T-cell (primary cell): ENCODE results near the gene ADAP1. TPM values are rescaled to one million over a fixed set of nuclear protein-coding genes. Genes with fewer than 3 reads are reported as not detected.

Experiments
- ATAC-seq, 4 experiments: fragments of 200-7000 bp in 3 of 4; fragments of 150-1000 bp in 1 of 4; cut with Tn5 transposase; replicated peaks in 1 of 4; 1 replicate in 3 of 4; 2 replicates in 1 of 4; pipeline ENCODE4 v1.10.0; 2021; ENCODE audit warnings: moderate library complexity in 3 of 4, mild to moderate bottlenecking in 2 of 4, moderate number of reproducible peaks in 1 of 4
- CTCF ChIA-PET, 2 donors: fragments of 300-600 bp; sonication (Branson Sonifier 250); formaldehyde crosslinking; loops; one replicate each; lab custom pipeline; 2022; ENCODE audit warnings: antibody characterized with exemption in 2 of 2; lab: Charles Lee
- POLR2A ChIA-PET, 2 donors: fragments of 300-600 bp; sonication (Branson Sonifier 250); formaldehyde crosslinking; loops; one replicate each; lab custom pipeline; 2022; ENCODE audit warnings: antibody characterized with exemption in 2 of 2; lab: Charles Lee
- DNase-seq, 35 experiments: peaks; one replicate each; pipeline versions ENCODE4 v3.0.0 to v3.0.0-alpha.2; 2013 to 2023
- H3K27ac ChIP-seq: one replicate; pipeline ENCODE4 v1.5.1; 2013; ENCODE audit warnings: low read length
- H3K27me3 ChIP-seq, 2 experiments: replicated peaks in 1 of 2; 1 replicate in 1 of 2; 2 replicates in 1 of 2; pipeline versions ENCODE4 v1.6.1 to v1.7.0; 2013; ENCODE audit warnings: low read length in 1 of 2, mixed read lengths in 1 of 2; ENCODE audit not compliant: control insufficient read depth in 2 of 2, insufficient read depth in 2 of 2; ENCODE audit errors: extremely low read depth in 1 of 2
- H3K36me3 ChIP-seq, 2 donors: 1 replicate in 1 of 2; 2 replicates in 1 of 2; pipeline versions ENCODE4 v1.6.1 to v1.7.0; 2013; ENCODE audit warnings: low read length in 1 of 2; ENCODE audit not compliant: control insufficient read depth in 2 of 2, insufficient read depth in 1 of 2; ENCODE audit errors: extremely low read depth in 1 of 2
- H3K4me1 ChIP-seq, 2 experiments: 1 replicate in 1 of 2; 2 replicates in 1 of 2; pipeline versions ENCODE4 v1.6.1 to v1.7.0; 2013; ENCODE audit warnings: low read length in 2 of 2, mixed read lengths in 1 of 2; ENCODE audit not compliant: insufficient read depth in 2 of 2, control insufficient read depth in 1 of 2; ENCODE audit errors: extremely low read depth in 1 of 2
- H3K4me3 ChIP-seq, 2 donors: 1 replicate in 1 of 2; 2 replicates in 1 of 2; pipeline versions ENCODE4 v1.5.1 to v1.7.0; 2013; ENCODE audit warnings: mild to moderate bottlenecking in 2 of 2, low read length in 1 of 2, moderate library complexity in 1 of 2; ENCODE audit not compliant: control insufficient read depth in 1 of 2; ENCODE audit errors: extremely low read depth in 1 of 2
- H3K9me3 ChIP-seq: 2 replicates; pipeline ENCODE4 v1.7.0; 2013
- H3K27ac Mint-ChIP-seq, 2 donors: one replicate each; pipeline ENCODE4 v1.8.0; 2020 to 2021; ENCODE audit warnings: mild to moderate bottlenecking in 2 of 2, mixed read lengths in 2 of 2
- H3K27me3 Mint-ChIP-seq, 2 donors: one replicate each; pipeline ENCODE4 v1.8.0; 2021 to 2022; ENCODE audit warnings: mixed read lengths in 2 of 2
- H3K36me3 Mint-ChIP-seq: one replicate; pipeline ENCODE4 v1.8.0; 2021; ENCODE audit warnings: mixed read lengths
- H3K4me1 Mint-ChIP-seq, 3 donors: one replicate each; pipeline ENCODE4 v1.8.0; 2020 to 2022; ENCODE audit warnings: mixed read lengths in 3 of 3, mild to moderate bottlenecking in 1 of 3
- H3K4me3 Mint-ChIP-seq, 3 donors: one replicate each; pipeline ENCODE4 v1.8.0; 2020 to 2022; ENCODE audit warnings: mild to moderate bottlenecking in 3 of 3, mixed read lengths in 3 of 3, moderate library complexity in 3 of 3
- H3K9me3 Mint-ChIP-seq, 3 donors: one replicate each; pipeline ENCODE4 v1.8.0; 2020 to 2022; ENCODE audit warnings: mixed read lengths in 3 of 3
- WGBS: methylation state at CpG from one replicate; pipeline ENCODE4 v1.1.5; 2013; ENCODE audit warnings: missing lambda C conversion rate; ENCODE audit not compliant: insufficient coverage; 5-methylcytosine and 5-hydroxymethylcytosine counted together
- total RNA-seq, 35 experiments: library from RNA in 6 of 35; stranded (reverse) in 6 of 35; fragments of 120-200 nt in 1 of 35; gene quantifications; one replicate each; pipeline versions ENCODE4 v1.2.1 to v1.2.4 and lab custom pipeline; 2013 to 2026

Gene ADAP1
- total RNA-seq, 5 donors from 2014 or later (not counting 1 experiment from before 2014, with no cell fraction given), result 10.6 to 26.9 (median 23.5) TPM

DNA sequence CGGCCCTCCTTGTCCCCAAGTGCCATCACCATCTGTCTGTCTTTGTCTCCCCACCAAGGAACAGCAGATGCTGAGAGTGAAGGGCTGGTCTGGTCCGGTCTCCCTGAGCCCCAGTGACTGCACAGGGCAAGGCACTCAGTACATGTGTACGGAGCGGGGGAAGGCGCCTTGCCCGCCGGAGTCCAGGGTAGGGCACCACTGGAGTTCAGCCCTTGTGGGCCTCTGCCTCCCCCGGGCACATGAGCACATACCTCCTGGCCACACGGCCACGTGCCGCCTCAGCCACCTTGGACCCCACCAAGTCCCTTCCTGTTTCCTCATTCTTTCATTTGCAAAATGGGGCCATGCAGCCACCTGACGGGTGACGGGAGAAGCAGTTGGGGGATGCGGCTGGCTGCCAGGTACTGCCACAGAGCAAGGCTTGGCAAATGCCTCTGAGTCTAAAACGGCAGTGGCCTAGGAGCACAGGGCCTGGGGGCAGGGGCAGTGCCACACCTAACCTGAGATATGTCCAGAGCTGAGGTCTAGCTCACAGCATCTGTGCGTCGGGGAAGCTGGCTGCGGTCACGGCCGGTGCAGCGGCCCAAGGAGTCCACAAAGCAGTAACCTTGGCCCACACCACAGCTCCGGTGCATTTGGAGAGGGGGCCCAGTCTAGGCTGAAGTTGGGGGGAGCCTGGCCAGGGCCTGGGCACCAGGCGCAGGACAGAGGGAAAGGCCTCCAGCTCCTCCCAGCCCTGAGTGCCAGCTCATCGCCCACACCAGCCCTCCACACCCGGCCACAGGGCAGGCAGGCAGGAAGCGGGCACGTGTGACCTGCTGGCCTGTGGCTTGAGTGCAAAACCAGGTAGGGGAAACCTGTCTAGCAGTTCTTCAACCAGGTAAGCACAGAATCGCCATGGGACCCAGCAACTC lies 5.2 kb downstream of the ADAP1 start:
- H3K27me3 Mint-ChIP-seq, result peaks cover 0 to 3% of the 10 kb centered on the region in 2 donors
- Histone ChIP-seq H3K27me3 (peaks cover 0 to 19% of the 10 kb centered on the region in 2 experiments), H3K4me1 (peaks cover 0 to 29% of the 10 kb centered on the region in 2 experiments), H3K36me3 (no peaks in the 10 kb centered on the region), H3K27ac (no peak overlapping the region), H3K9me3 (no peaks in the 10 kb centered on the region), H3K4me3 (no peak overlapping the region)
- ChIA-PET POLR2A (no interaction called here), CTCF (no interaction called here)
- H3K36me3 Mint-ChIP-seq, result no peaks in the 10 kb centered on the region
- no peak overlapping the region for H3K4me3 Mint-ChIP-seq
- peaks cover 0 to 4% (median 0%) of the 10 kb centered on the region in 3 donors for H3K4me1 Mint-ChIP-seq
- no peak overlapping the region for H3K27ac Mint-ChIP-seq
- H3K9me3 Mint-ChIP-seq, result no peaks in the 10 kb centered on the region
- 87% methylated on average over 24 of the region's 28 CpGs for WGBS
- ATAC-seq, result no peak
- no peak for DNase-seq

DNA sequence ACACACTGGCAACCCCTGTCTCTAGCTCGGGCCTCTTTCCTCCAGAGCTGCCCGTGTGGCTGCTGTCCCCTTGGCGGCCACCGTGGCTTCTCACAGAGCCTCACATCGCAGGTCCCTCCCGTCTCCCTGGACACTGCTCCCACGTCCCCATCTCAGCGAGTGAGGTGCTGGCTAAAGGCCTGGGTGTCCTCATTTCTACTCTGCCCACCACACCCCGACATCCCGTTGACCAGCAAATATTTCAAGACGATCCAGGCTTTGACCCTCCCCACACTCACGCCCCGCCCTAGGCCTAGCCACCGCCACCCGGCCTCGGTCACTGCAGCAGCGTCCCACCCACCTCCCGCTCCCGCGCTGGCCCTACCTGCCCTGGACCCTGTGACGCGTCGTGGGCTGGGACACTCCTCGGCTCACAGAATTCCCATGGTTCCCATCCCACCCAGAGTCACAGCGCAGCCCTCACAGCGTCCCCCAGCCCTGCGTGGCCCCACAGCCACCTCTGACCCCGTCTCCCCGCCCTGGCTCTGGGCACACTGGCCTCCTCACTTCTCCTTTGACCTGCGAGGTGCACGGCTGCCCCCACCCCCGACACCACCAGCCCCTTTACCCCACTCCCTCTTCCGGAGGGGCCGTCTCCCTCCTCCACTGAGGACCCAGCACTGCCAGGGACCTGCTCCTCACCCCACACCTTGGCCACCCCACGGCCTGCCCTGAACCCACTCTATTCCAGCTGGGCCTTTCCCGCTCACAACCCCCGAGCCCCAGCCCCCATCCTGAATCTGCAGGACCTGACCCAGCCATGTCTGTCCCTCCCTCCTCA lies 6.9 kb downstream of the ADAP1 start:
- H3K27me3 Mint-ChIP-seq, result peaks cover 0 to 3% of the 10 kb centered on the region in 2 donors
- H3K4me3 Mint-ChIP-seq, result no peak overlapping the region
- no peaks in the 10 kb centered on the region for H3K9me3 Mint-ChIP-seq
- H3K27me3 ChIP-seq, result peaks cover 0 to 9% of the 10 kb centered on the region in 2 experiments
- H3K4me3 ChIP-seq, result no peak overlapping the region
- H3K36me3 Mint-ChIP-seq, result no peaks in the 10 kb centered on the region
- WGBS, result 92% methylated on average over 33 of the region's 37 CpGs
- peaks cover 0 to 4% (median 0%) of the 10 kb centered on the region in 3 donors for H3K4me1 Mint-ChIP-seq
- H3K36me3 ChIP-seq, result no peaks in the 10 kb centered on the region
- ChIA-PET POLR2A (interaction anchor here in 1 of 2 donors (0.6 kb wide), 1 partner anchor 25 kb away, joined by 3 read pairs; no protein-coding TSS in a partner anchor), CTCF (no interaction called here)
- ATAC-seq (no peak), DNase-seq (no peak)
- no peak overlapping the region for H3K27ac ChIP-seq
- peaks cover 0 to 16% of the 10 kb centered on the region in 2 experiments for H3K4me1 ChIP-seq
- no peak overlapping the region for H3K27ac Mint-ChIP-seq
- no peaks in the 10 kb centered on the region for H3K9me3 ChIP-seq

DNA sequence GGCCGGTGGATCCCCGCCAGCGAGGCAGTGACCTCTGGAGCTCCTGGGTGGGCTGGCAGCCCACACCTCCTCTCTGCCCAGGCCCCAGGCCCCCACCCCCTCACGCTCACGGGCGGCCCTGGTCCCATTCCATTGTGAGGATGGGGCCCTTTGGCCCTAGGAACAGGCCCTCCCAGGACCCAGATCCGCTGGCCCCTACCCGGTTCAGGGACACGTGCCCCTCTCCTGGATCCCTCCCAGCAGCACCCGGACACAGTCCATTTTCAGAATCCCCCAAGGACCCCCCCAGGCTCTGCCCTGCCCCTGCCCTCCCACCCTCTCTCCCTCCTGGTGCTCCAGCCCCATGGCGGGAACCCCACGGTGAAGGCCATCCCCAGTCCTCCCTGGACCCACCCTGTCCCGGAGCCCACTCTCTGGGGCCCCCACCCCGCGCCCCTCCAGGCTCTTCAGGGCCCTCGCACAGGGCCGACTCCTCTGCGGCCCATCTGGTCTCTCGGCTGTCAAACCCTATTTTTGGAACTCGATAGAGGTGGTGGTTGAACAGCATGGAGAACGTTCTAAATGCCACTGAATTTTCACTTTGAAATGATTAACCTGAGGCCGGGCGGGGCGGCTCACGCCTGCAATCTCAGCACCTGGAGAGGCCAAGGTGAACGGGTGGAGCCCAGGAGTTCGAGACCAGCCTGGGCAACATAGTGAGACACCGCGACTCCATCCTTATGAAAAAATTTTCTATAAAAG lies 8.1 kb downstream of the ADAP1 start:
- Histone ChIP-seq H3K4me1 (peaks cover 0 to 10% of the 10 kb centered on the region in 2 experiments), H3K9me3 (no peaks in the 10 kb centered on the region), H3K4me3 (no peak overlapping the region), H3K27ac (no peak overlapping the region), H3K36me3 (no peaks in the 10 kb centered on the region), H3K27me3 (peaks cover 0 to 2% of the 10 kb centered on the region in 2 experiments)
- H3K27ac Mint-ChIP-seq, result no peak overlapping the region
- DNase-seq, result no peak
- ChIA-PET POLR2A (no interaction called here), CTCF (no interaction called here)
- 95% methylated on average over 15 of the region's 29 CpGs for WGBS
- no peaks in the 10 kb centered on the region for H3K27me3 Mint-ChIP-seq
- H3K4me3 Mint-ChIP-seq, result no peak overlapping the region
- peaks cover 0 to 5% (median 2%) of the 10 kb centered on the region in 3 donors for H3K4me1 Mint-ChIP-seq
- H3K9me3 Mint-ChIP-seq, result no peaks in the 10 kb centered on the region
- no peak for ATAC-seq
- H3K36me3 Mint-ChIP-seq, result no peaks in the 10 kb centered on the region

DNA sequence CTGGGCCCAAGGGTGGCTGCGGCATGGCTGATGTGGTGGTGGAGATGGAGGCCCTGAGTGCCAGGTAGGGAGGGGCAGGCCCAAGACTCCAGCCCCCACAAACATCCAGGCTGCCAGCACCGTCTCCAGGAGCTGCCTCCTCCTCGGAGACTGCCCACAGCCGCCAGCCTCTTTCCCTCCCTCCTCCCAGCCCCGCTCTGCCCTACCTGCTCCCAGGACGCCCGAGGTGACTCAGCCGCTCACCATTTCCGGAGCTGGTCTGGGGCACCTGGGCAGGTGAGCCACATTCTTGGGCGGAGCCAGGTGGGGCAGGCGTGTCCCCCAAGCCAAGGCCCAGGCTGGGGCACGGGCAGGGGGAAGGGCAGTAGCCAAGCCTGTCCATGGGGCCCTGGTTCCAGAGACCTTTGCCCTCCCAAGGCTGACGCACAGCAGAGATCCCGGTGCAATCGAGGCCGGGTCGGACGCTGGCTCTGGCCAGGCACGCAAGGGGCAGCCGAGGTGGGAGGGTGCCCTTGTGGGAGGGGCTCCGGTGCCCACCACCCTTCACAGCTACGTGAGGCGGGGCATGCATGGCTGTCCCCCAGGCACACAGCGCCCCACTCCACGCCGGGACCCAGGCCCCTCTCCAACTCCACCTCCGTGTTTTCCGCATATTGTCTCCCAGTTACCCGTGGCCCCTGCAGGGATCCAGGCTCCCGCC lies 8.8 kb downstream of the ADAP1 start:
- Mint-ChIP-seq H3K27me3 (no peaks in the 10 kb centered on the region), H3K9me3 (peaks cover 0 to 3% (median 0%) of the 10 kb centered on the region in 3 donors), H3K4me3 (no peak overlapping the region), H3K27ac (no peak overlapping the region), H3K36me3 (no peaks in the 10 kb centered on the region), H3K4me1 (peaks cover 0 to 12% (median 3%) of the 10 kb centered on the region in 3 donors)
- WGBS, result 91% methylated on average over 26 of the region's 30 CpGs
- ChIA-PET POLR2A (no interaction called here), CTCF (no interaction called here)
- H3K4me3 ChIP-seq, result no peak overlapping the region
- DNase-seq, result no peak
- H3K36me3 ChIP-seq, result no peaks in the 10 kb centered on the region
- H3K27me3 ChIP-seq, result peaks cover 0 to 2% of the 10 kb centered on the region in 2 experiments
- peaks cover 0 to 10% of the 10 kb centered on the region in 2 experiments for H3K4me1 ChIP-seq
- H3K27ac ChIP-seq, result no peak overlapping the region
- H3K9me3 ChIP-seq, result no peaks in the 10 kb centered on the region
- no peak for ATAC-seq

DNA sequence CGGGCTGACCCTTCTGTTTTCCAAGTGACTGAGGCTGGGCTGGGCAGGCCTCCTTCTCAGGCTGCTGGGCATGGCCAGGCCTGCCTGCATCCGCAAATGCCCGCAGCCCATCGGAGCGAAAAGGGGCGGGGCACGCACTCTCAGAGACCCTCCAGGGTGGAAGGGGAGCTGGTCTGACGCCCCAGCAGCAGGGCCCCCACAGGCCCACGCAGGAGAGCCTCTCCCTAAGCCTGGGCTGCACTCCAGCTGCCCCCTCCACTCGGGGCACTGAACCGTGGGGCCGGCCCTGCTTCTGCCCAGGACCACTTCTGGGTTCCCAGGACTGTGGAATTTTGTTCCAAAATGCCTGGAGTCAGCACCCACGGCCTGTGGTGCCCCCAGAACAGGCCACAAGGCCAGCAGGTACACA lies 9.3 kb downstream of the ADAP1 start:
- H3K27me3 Mint-ChIP-seq, result no peaks in the 10 kb centered on the region
- 96% methylated on average over 13 of the region's 13 CpGs for WGBS
- peaks cover 0 to 10% of the 10 kb centered on the region in 2 experiments for H3K4me1 ChIP-seq
- no peak overlapping the region for H3K27ac ChIP-seq
- no peak for ATAC-seq
- H3K27ac Mint-ChIP-seq, result peak overlapping the region in 1 of 2 donors; percentile 11
- H3K9me3 Mint-ChIP-seq, result peaks cover 0 to 9% (median 0%) of the 10 kb centered on the region in 3 donors
- no peak for DNase-seq
- no peaks in the 10 kb centered on the region for H3K36me3 ChIP-seq
- no peak overlapping the region for H3K4me3 Mint-ChIP-seq
- ChIA-PET CTCF (no interaction called here), POLR2A (no interaction called here)
- H3K36me3 Mint-ChIP-seq, result no peaks in the 10 kb centered on the region
- H3K4me1 Mint-ChIP-seq, result peaks cover 0 to 13% (median 5%) of the 10 kb centered on the region in 3 donors
- H3K4me3 ChIP-seq, result no peak overlapping the region
- H3K9me3 ChIP-seq, result no peaks in the 10 kb centered on the region
- peaks cover 0 to 2% of the 10 kb centered on the region in 2 experiments for H3K27me3 ChIP-seq
